ENCODE measurements around the gene FOXP2.
"Not testable (repeated sequence)": the region's sequence is repeated elsewhere in the genome, so short reads cannot be mapped to it uniquely, and the experiment has no call there.

Gene FOXP2

DNA sequence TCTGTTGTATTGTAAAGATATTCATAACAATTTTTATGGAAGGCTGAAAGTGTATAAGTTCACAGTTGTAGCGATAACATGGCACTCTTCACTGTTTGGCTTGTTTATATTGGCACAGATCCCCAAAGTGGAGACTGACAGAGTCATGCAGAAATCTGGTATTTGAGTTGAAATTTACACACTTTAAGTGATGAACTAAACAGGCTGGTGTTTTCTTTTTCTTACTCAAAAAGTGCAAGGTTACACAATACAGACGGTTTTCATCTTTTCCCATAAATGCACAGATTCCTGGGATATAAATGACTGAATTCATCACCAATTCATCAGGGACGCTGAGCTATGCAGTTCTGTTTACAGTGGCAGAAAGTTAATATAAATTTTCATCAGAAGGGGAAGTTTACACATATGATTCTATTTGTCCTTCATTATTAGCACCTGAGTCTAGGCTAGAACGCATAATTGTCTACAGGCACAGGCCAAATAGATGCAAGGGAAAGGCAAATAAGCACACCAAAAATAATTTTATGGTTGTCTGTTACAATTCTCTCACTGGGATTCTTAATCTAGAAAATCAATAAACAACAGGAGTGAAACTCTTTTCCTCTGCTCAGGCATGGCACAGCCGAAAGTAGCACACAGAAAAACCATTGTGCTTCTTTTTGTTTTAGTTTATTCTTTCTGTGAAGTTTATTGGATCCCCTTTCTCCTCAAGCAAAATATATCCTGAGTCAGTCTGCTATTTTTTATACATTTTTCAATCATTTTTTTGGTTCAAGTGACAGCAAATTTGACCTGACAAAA, 88.0 kb downstream of the FOXP2 start:
- no peak for DNase-seq (ENCODE audit: low read depth, low spot score)

- DNase-seq (ENCODE audit: low read depth, low spot score), result no peak
Measured at GRCh38 chr7:114504586-114504985, 90.0 kb downstream of the FOXP2 start.

DNA sequence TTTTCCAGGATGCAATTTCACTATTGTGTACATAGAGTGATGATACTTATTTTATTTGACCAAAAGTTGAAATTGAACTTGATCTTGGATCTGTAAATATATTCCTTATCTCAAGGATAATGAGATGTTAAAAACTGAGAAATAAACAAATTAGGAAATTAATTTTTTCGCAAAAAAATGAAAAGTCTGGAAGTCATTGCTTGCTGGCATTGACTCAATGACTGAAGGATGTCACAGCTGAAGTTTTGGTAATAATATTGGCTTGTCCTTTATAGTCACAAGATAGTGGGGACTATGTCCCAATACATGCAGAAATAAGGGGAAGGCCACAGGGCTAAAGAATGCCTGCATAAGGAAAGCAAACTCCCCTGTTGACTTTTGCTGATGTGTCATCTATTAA, 92.8 kb downstream of the FOXP2 start:
- DNase-seq (ENCODE audit: low read depth, low spot score), result no peak

GRCh38 chr7:114508086-114508485, 93.5 kb downstream of the FOXP2 start:
- DNase-seq (ENCODE audit: low read depth, low spot score), result no peak

GRCh38 chr7:114510824-114511223, 96.2 kb downstream of the FOXP2 start:
- DNase-seq (ENCODE audit: low read depth, low spot score), result not testable (repeated sequence)

DNA sequence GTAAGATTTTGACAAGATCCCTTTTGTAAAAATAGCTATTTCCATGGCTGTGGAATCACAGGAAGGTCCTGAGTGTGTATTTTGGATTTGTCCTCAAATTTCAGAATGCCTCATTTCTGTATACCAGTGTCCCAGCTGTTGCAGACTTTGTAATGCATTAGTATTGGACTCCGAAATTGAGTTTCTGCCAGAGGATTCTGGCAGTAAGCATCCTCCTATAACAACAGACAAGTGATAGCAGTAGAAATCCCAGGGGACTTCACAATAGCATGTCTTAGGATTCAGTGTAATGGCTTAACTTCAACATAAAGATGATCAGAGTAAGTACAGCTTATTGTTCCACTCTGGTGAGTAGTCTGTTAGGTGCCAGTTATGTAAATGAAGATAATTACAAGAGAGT, 104.6 kb downstream of the FOXP2 start:
- DNase-seq (ENCODE audit: low read depth, low spot score), result no peak

DNA sequence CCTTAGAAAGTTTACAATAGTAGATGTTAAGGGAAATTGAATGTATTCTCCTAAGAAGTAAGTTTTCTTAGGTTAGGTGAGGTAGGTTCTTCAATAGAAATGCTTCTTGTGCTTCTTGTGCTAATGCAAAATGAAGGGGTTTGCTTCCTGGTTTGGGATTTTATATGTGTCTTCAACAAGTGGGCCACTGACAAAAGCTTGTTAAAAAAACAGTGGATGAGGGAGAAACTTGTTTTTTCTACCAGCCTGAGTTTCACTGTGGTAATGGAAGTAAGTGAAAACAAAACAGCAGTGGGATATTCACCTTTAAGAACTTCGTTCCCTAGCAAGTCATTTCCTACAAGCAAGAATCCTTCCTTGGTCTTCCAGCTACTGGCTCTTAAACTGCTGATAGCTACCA, 107.5 kb downstream of the FOXP2 start:
- DNase-seq (ENCODE audit: low read depth, low spot score), result no peak

DNA sequence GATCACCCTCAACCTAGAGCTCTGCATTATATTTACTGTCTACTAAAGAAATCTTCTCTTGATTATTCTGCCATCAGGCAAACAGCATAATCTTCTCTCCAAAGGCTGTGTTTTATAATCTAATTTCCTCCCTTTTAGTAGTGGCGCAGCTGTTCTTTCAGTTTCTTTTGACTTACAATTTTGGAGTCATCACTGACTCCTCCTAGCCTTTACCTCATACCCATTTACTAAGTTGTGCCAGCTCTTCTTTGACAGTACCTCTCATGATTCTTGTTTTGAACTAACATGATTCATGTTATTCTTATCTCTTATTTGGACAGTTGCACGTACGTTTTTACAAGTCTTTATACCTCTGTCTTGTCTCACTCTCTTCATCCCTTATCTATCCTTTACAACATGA, 113.0 kb downstream of the FOXP2 start:
- no peak for DNase-seq (ENCODE audit: low read depth, low spot score)

DNA sequence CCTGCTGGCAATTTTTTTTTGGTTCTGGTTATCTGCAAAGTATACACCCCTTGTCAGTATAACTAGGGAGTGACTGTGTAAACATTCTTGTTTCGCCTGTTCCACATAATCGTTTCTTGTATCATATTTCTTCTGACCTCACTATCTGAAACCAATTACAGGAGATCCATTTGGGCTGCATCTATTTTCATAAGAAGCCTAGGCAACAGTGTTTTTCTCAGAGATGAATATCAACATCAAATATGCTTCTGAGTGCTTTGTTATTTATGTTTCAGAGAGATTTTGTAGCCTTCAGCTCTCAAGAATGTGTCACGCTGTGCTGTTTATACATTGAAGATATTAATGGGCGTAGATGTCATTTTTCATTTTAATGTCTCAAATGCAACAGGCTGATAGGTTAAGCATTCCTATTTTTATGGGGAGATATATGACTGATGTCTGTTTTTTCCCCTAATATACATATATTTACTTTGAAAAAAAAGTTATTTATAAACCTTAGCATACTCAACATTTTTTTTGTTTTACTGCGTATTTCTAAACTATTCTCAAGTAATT, 115.5 kb downstream of the FOXP2 start:
- DNase-seq (ENCODE audit: low read depth, low spot score), result no peak

- no peak for DNase-seq (ENCODE audit: low read depth, low spot score)
Measured at GRCh38 chr7:114531326-114531725, 116.7 kb downstream of the FOXP2 start.

DNA sequence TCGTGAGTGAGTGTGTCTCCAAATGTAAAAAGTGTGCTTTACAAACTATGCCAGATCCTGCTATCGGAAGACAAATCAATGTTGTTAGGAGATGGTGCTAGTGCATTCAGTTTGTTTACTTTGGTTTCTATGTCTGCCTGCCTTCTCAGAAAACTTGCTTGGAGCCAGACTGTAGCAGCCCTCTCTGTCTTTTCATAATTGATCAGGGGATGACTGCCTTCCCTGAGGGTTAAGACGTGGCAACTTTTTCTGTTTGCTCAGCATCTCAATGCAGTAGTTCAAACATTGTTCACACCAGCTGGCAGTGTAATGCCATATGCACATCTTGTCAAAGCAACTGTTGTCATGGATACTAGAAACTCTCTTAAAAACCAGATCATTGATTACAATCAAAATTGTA, 118.5 kb downstream of the FOXP2 start:
- DNase-seq (ENCODE audit: low read depth, low spot score), result no peak

DNA sequence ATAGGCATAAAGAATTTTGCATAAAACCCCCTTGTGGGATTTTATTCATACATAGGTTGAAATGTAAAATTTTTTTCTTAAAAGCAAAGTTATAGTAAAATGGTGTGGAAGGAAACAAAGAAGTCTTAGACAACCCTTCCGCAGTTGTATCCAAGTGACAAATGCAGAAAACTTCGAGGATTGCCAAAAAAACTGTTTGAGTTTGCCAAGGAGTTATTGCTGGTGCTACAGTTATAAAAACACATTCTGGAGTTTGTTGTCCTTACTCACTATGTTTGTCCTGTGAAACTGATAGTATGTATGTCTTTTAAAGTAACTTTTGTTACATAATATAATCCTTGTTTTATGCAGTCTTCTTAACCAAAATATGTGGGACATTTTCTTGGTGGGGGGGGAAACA, 120.3 kb downstream of the FOXP2 start:
- no peak for DNase-seq (ENCODE audit: low read depth, low spot score)

- DNase-seq (ENCODE audit: low read depth, low spot score), result no peak
Measured at GRCh38 chr7:114539575-114539974, 125.0 kb downstream of the FOXP2 start.

- no peak for DNase-seq (ENCODE audit: low read depth, low spot score)
Measured at GRCh38 chr7:114540291-114540690, 125.7 kb downstream of the FOXP2 start.

DNA sequence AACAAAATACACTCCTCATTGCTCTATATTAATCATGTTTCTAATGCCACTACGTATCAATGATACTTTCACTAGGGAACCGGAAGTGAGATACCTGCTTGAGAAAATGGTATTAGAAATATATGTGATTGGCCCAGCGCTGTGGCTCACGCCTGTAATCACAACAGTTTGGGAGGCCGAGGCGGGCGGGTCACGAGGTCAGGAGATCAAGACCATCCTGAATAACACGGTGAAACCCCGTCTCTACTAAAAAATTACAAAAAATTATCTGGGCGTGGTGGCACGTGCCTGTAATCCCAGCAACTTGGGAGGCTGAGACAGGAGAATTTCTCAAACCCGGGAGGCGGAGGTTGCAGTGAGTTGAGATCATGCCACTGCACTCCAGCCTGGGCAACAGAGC, 132.7 kb downstream of the FOXP2 start:
- not testable (repeated sequence) for DNase-seq (ENCODE audit: low read depth, low spot score)

GRCh38 chr7:114548081-114548980, 133.7 kb downstream of the FOXP2 start:
- DNase-seq (ENCODE audit: low read depth, low spot score), result no peak

DNA sequence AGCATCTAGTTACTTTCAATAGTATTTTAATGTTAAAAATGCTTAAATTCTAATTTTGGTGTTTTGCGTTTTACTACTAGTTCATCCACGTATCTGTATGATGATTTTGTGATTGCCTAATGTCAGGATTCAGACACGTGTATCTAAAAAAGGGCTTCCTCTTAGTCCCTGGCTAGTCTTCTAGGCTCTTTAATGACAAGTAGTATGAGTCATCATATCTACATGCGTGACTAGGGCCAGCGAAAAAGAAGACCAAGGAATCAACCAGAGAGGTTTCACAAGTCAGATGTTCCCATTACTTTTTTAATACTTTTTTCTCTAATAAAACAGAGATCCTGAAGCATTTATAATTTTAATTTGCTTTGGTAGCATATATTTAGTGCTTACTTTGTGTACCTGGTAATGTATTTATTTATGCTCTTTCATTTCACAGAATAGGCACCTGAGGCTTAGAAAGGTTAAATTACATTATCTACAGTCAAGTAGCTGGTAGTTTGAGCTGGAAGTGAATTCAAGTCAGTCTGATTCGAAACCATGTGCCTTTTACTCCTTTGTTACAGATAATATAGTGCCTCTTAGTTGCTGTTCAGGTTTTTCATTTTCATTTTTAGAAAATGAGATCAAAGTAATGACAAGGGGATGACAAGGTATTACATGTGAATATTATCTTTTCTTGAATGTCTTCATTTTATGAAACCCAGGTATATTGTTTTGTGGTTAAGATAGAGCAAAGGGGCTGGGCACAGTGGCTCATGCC, 140.3 kb downstream of the FOXP2 start:
- no peak for DNase-seq (ENCODE audit: low read depth, low spot score)

GRCh38 chr7:114567416-114567815, 152.8 kb downstream of the FOXP2 start:
- no peak for DNase-seq (ENCODE audit: low read depth, low spot score)

DNA sequence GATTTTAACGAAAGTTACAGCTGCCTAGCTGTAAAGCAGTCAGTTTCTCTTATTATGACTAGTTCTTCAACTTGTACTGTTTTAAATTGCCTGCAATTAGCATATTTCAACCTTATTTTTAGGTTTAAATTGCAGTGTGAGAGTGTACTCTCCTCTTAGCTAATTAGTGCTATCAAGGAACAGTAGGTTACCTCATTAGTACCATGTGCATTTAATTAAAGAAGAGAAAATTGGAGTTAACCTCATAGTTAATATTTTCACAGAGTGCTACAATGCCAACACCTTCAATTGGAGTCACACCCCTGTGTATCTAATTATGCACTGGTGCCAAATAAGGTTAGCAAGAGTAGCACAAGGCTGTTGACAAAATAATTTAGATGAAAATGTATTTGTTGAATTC, 154.6 kb downstream of the FOXP2 start:
- no peak for DNase-seq (ENCODE audit: low read depth, low spot score)

- no peak for DNase-seq (ENCODE audit: low read depth, low spot score)
Measured at GRCh38 chr7:114574384-114574783, 159.8 kb downstream of the FOXP2 start.

DNA sequence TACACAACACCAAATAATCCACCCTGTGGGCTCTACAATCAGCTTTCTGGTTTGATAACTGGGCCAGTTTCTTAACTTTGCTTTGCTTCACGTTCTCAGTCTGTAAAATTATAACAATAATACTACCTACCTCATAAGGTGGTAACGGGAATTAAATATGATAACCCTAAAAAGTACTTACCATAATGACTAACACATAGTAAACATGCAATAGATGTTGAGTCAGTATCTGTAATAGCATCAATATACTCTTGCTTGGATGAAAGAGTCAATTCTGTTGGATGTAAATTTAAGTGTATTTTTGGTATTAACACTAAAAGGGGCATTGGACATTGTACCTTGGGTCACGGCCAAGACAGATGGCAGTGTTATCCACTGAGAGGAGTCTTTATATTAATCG, 160.5 kb downstream of the FOXP2 start:
- DNase-seq (ENCODE audit: low read depth, low spot score), result no peak

DNA sequence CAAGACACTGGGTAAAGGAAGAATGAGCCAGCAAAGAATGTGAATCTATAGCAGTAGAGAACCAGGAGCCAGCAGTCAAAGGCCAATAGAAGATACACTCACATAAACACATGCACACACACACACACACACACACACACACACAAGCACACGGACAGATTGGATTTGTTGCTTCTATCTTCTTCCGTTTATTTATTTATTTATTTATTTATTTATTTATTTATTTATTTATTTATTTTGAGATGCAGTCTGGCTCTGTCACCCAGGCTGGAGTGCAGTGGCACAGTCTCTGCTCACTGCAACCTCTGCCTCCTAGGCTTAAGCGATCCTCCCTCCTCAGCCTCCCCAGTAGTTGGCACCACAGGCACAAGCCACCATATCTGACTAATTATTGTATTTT, 166.3 kb downstream of the FOXP2 start:
- not testable (repeated sequence) for DNase-seq (ENCODE audit: low read depth, low spot score)

All from iPS DF 19.7 (cell line).